GM19351 (cell line): ENCODE results near the gene NR2F1-AS1.
"Not testable (repeated sequence)": the region's sequence is repeated elsewhere in the genome, so short reads cannot be mapped to it uniquely, and the experiment has no call there.

Experiments
- ATAC-seq: cut with Tn5 transposase; IDR thresholded peaks from one replicate; pipeline ENCODE4 v1.9.1; 2021; ENCODE audit warnings: mild to moderate bottlenecking, moderate library complexity; ENCODE audit not compliant: unreplicated experiment

The NR2F1-AS1 gene

DNA sequence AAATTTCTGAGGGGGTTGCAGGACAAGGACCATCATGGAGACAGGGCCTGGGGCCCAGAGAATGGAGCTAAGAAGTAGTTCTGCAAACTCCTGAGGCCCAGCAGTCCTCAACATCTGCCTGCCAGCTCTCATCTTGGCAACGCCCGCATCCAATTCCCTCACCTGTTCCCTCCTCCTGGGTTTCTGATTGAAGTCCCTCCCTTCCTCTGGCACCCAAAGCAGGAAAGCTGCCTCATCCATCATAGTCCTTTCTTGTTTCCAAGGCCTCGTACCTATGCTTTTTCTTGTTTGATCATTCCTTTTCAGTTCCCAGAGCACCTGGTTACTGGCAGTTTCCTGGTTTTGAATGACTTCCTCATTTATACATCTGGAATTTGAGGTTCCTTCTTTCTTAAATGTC, 181.3 kb downstream of the NR2F1-AS1 start:
- no peak for ATAC-seq

DNA sequence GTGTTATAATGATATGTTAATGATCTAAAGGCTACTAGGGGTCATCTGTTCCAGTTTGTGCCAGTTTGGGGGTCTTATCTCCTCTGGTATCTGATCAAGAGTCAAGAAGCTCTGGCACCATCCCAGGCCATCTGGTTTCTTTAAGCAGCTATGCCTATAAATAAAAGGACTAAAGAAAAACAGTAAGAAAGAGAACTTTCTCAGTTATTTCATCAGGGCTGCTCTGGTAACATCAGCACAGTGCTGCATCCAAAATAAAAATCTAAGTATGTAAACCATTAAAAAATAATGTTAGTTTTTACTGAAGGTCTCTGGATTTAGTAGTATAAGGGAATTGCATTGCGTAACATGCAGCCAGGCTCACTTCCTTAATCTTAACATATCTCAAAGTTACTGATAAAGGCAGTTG, 185.0 kb downstream of the NR2F1-AS1 start:
- no peak for ATAC-seq

DNA sequence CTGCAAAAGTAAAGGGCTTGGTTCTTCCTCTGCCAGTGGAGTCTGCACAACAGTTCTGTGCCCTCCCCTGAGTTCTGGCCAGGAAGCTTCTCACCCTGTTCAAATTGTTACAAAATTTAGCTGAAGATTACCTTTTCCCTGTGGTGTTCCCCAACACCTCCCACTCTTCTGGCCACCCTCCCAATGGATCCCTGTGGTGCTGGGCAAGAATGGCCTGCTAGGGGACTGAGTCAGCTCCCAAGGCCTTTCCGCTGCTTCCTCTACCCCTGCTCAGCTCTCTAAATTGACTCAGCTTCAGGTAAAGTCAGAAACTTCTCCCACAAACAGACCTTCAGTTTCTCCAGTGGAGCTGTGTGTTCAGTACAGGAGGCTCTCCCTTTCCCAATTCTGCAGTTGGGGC, 186.0 kb downstream of the NR2F1-AS1 start:
- ATAC-seq: no peak

DNA sequence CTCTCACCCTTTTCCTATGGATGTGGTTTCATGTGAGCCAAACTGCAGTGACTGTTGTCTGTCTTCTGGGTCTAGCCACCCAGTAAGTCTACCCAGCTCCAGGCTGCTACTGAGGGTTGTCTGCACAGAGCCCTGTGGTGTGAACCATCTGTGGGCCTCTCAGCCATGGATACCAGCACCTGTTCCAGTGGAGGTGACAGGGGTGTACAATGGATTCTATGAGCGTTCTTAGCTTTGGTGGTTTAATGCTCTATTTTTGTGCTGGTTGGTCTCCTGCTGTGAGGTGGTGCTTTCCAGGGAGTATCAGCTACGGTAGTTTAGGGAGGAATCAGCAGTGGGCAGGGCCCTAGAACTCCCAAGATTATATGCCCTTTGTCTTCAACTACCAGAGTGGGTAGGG, 186.7 kb downstream of the NR2F1-AS1 start:
- ATAC-seq: no peak

DNA sequence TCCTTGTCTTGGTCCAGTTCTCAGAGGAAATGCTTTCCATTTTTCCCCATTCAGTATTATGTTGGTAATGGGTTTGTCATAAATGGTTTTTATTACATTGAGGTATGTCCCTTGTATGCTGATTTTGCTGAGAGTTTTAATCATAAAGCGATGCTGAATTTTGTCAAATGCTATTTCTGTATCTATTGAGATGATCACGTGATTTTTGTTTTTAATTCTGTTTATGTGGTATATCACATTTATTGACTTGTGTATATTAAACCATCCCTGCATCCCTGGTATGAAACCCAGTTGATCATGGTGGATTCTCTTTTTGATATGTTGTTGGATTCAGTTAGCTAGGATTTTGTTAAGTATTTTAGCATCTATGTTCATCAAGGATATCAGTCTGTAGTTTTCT, 189.8 kb downstream of the NR2F1-AS1 start:
- ATAC-seq: not testable (repeated sequence)

DNA sequence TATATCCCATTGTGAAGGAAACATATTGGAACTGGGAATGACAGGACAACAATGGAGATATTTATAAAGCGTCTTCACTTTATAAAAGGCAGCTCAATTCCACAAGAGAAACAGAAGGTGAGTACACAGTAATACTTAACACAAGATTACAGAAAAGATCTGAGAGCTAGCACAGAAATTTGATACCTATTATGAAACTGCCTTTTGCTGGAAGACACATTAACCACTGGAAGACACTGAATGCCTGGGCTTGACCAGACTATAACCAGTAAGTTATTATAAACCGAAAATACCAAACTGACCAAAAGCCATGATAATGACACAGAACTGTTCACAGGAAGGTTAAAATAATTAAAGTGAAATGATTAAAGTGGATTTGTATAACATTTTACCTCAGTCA, 195.4 kb downstream of the NR2F1-AS1 start:
- no peak for ATAC-seq

DNA sequence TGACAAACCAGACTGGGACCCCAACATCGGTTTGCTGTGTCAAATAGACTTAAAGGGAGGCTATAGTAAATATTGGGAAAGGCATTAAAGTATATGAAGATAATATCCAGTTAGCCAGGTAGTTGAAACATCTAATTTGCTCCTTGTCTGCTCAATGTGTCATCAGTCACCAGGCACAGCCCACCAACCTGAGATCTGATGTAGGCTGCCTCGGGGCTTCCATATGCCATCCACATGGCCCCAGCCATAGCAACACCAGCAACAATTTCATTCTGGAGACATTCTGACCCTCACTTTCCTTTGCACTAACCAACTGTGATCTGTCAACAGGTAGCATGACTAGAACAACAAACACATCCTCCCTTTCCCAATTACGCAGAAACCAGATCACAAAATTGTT, 196.0 kb downstream of the NR2F1-AS1 start:
- no peak for ATAC-seq

DNA sequence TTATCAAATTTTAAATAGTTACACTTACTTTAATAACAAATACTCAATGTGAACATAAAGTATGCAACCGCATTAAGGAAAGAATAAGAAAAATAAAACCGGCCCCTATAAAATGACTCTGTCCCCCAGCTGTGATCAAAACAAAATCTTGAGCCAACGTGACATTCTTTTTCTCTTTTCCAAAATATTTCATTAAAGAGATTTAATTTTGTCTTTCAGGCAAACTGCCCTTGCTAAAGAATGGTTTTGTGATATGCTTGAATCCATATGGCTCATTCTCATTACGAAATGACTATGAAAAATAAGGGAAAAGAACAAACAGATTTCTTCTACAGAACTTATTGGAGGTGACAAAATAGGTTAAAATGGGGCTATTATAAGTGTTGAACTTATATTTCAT, 197.0 kb downstream of the NR2F1-AS1 start:
- ATAC-seq: no peak

DNA sequence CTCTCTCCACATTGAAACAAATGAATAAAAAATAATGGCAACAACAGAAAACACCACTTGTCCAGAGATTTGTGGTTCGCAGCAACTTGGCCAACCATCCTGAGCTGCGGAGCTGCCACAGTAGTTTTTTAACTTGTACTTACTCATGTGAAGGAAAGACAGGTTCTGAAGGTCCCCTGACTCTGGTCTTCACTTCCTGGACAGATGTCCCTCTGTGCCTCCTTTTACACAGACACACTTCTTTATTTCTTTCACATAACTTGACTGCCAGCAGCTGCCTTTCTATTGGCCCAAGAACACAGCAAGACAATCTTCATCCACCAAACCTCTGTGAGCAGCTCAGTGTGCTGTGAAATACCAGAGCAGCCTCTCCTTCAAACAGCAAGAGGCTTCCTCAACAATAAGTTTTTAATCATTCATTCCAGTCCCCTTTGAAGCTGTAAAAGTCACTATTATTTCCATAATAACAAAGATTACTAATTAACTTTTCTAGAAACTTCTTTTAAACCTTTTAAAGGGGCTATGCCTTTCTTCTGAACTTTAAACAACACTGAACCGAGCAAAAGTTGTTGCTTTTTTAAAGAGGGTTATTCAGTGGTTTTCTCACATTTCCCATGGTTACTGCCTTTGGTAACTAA, 198.7 kb downstream of the NR2F1-AS1 start:
- no peak for ATAC-seq

DNA sequence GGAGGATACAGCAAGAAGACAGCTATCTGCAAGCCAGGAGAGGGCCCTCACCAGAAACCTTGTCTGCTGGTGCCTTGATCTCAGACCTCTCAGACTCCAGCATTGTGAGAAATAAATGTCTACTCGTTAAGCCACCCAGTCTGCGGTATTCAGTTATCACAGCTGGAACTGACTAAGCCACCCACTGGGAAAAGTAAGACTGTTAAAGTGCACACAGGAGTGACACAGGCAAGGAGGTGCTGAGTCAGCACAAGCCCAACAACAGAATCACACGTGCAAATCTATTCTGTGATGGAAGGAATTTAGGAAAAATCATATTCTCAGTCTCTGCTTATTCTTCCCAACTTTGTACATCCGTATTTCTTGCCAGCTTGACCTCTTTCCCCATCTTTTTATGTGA, 200.0 kb downstream of the NR2F1-AS1 start:
- no peak for ATAC-seq

DNA sequence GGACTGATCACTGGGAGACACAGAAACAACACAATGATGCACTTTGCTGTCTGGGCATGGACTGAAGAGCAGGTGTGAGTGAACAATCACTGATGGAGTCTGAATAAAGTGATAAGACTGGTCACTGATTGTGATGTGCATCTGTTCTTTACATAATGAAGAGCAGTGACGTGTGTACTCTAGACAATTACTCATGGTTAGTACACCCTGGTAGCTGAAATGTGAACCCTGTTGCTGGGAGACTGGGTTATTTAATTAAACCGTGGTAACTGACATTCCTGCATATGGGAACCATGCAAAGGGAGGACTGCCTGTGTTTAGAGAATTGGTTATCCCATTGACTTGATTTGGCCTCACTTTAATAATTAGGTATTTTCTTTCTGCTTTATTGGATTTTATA, 202.9 kb downstream of the NR2F1-AS1 start:
- ATAC-seq: no peak

DNA sequence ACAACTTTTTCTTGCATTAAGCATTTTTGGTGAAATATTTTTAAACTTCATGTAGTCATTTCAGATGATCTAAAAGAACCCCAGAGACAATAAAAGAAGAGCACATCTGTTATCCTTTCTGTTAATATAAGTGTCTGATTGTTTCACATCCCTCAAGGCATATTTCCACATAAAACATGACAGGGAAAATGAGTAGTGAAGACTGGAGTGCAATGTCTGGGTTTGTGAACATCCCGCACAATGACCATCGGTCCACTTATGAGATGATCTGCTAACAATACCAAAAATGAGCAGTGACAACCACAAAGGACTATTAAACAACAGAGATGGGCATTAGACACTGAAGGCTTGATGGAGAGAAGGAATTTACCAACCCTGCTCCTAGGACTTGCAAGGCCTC, 209.1 kb downstream of the NR2F1-AS1 start:
- no peak for ATAC-seq

DNA sequence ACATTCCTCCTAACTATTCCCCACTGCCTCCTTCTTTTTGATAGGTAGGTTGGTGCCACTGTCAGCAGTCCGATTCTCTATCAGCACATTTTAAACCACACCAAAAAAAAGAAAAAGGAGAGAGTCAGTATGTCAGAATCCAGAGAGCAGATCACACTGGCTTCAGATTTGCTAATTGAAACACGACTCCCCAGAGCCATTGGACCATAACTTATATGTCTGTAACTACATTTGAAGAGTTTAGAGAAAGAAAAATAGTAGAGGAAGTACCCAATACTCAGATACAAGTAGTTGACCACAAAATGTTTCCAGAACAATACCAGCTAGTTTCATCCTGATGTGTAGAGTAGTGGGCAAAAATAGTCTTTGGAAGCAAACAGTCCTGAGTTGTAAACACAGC, 216.6 kb downstream of the NR2F1-AS1 start:
- no peak for ATAC-seq

DNA sequence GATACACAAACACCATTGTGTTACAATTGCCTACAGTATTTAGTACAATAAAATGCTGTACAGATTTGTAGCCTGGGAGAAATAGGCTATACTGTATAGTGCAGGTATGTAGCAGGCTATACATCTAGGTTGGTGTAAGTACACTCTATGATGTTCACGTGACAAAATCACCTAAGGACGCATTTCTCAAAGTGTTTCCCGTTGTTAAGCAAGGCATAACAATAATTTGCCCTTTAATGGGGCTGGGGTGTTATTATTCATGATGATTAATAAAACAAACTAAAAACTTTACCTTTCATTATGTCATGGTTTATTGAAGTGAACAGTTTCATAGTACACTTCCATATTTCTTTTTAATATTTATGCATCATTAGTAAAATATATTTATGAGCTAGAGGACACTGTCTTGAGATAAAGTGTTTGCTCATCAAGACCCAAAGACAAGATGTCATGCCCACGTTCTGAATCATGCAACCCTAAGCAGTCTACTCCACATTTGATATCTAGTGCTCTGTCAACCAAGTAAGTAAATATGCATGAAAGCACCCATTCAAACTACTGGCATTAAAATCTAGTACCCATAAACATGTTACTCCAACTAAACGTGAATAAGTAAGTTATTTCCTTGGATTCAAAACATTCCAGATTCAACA, 220.5 kb downstream of the NR2F1-AS1 start:
- ATAC-seq: no peak

DNA sequence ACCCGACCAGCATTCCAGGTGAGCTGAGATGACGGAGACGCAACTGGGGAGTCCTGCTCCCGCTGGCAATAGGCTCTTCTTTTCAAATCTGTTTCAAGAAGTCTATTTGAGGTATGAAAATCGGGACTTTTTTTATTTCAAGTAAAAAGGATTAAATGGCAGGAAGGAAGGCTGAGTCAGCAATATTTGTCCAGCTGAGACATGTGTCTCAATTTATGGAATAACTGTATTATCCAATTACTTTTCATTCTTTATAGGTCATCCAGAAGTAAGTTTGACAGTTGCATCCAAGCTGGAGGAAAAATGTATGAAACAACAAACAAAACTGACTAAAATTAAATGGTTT, 221.1 kb downstream of the NR2F1-AS1 start:
- no peak for ATAC-seq
